GM19043 (cell line): ENCODE data around the gene NPY5R.
A peak's percentile ranks its signal among the peaks of the same experiment; 100 is the strongest.

Experiments
- ATAC-seq: cut with Tn5 transposase; IDR thresholded peaks from one replicate; pipeline ENCODE4 v1.9.1; 2021; ENCODE audit warnings: low read depth; ENCODE audit not compliant: unreplicated experiment

NPY5R gene

DNA sequence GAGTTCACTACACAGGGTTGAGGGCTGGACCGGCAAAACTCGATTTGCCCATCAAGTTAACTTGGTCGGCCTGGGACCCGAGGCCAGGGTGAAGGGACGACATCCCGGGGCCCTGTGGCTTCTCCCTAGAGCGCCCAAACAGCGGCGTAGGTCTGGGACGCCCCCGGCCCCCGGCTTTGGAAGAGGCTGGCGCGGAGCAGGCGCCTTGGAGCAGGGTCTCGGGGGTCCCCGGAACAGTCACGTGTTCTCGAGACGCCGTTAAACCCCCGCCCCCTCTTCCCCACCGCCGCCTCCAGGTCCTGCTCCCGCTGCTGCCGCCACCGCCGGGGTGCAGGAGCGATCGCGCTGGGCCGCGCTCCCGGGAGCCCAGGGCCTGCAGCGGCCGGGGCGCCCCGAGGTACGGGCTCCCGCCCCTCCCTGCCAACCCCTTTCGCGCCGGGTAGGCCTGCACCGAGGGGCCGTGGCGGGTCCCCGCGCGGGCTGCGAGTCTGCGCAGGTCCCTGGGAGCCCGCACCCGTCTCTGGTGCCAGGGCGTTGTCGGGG is at the start of gene NPY5R:
Gene NPY5R (plus strand): TSS at position 289 of the 543 bp plus-strand sequence. CDS start 6,382 bp downstream, outside the sequence.
- no peak for ATAC-seq

DNA sequence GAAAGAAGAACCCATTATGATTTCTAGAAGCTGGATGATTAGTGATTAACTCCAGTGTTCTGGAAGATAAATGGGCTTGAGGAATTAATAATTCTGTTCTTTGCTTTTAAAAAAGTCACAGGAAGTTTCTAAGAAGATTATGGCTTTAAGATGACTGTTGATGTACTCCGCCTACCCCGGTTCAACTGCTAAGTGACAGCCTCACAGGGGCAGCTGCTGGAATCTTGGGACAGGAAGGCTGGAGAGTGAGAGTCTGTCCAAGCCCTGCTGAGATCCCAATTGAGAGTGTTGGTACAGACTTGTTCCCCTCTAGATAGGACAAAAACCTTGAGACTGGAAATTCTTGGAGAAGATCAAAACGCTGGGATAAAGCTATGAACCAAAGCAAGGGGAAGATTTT is 48.6 kb upstream of the NPY5R start:
- no peak for ATAC-seq

DNA sequence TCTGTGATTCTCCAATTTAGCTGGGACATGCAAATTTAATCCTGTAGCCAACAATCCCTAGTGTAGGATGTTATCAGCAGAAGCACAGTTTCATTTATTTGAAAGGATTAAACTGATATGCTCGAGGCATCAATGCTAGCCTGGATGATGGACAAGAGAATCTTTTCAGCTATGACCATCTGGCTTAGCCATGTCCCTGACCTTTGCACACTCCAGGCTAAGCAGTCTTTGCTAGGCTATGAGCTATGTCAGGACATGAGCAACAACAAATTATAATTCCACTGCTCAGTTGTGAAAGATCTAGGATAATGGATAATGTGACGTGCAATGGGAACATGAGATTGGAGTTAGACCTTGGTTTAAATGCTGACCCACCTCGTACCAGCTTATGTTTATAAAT is 43.2 kb upstream of the NPY5R start:
- ATAC-seq, result no peak

DNA sequence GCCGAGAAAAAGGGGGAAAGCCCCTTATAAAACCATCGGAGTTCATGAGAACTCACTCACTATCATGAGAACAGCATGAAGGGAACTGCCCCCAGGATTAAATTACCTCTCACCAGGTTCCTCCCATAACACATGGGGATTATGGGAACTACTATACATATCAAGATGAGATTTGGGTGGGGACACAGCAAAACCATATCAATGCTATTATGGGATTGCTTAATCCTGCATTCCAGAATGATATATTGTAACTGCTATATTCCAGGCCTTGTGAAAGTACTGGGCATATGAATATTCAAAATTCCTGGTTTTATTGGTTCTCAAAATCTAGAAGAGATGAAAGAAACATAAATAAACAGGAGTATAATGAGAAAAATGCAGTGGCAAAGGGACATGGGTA is 40.6 kb upstream of the NPY5R start:
- no peak for ATAC-seq

DNA sequence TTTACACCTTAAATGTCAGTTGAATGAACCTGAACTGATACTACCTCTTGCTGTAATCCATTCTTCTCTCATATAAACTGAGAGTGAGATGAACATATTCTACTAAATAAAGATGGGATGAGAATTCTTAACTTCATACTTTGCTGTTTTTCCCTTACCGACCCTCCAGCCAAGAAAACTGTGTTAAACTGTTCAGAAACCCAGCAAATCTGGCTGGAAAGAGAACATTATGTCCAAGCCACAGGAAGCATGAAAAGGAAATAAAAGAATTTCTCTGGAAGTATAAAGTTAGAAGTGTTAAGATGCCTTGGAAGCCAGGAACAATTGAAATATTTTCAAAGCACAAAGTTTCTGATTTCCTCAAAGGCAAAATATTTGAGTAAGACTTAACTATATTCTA is 34.2 kb upstream of the NPY5R start:
- no peak for ATAC-seq

DNA sequence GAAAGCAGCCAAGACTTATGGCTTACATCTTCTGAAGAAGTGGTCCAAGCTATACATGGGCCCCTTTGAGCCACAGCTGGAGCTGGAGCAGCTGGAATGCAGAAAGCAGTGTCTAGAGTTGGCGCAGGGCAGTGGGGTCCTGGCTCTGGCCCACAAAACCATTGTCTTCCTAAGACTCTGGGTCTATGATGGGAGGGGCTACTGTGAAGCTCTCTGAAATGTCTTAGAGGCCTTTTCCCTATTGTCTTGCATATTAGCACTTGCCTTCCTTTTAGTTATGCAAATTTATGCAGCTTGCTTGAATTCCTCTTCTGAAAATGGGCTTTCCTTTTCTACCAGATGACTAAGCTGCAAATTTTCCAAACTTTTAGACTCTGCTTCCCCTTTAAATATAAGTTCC is 26.6 kb upstream of the NPY5R start:
- no peak for ATAC-seq

- no peak for ATAC-seq
Measured at GRCh38 chr4:163330916-163331628, 12.6 kb upstream of the NPY5R start.

DNA sequence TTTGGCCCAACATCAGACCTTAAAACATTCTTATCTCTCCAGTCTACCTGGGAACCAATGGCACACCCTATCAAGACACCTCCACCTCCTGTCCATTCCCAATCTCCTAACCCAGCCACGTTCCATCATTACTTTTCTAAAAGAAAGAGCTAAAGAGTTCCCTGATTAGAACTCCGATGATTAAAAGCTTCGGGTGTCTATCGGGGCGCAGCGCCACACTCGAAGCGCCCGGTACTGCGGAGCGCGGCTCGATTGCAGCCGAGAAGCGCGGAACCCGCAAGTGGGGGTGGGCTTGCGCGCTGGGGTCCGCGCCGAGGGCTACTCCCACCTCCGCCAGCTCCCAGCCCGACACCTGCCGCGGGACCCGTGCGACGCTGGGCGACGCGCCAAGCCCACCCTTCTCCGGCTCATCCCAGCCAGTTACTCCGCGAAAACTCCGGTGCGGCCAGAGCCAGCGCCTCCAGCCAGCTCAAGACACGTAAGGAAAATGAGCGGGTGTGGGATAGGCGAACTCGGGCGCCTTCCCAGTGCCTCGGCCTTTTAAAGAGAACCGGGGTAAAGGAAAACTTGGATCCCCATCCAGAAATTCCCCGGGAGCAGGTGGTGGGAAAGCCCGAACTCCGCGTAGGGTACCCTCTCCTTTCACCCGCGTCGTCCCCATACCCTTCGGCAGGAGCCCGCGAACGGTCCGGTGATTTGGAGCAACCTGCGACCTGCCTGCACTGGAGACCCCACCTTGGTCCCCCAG is 11.9 kb upstream of the NPY5R start:
- peak; percentile 25 for ATAC-seq

GRCh38 chr4:163332526-163333406 is 10.9 kb upstream of the NPY5R start, which contains the start of gene NPY1R:
Gene NPY1R (minus strand): TSS chr4:163332596. CDS start chr4:163326554, 6,042 bp downstream.
- peak; percentile 61 for ATAC-seq

- no peak for ATAC-seq
Measured at GRCh38 chr4:163335384-163335783, 8.3 kb upstream of the NPY5R start.

- no peak for ATAC-seq
Measured at GRCh38 chr4:163344147-163345125, 744 bp downstream of the NPY5R start.

GRCh38 chr4:163350672-163351071 is 7.0 kb downstream of the NPY5R start:
- no peak for ATAC-seq

DNA sequence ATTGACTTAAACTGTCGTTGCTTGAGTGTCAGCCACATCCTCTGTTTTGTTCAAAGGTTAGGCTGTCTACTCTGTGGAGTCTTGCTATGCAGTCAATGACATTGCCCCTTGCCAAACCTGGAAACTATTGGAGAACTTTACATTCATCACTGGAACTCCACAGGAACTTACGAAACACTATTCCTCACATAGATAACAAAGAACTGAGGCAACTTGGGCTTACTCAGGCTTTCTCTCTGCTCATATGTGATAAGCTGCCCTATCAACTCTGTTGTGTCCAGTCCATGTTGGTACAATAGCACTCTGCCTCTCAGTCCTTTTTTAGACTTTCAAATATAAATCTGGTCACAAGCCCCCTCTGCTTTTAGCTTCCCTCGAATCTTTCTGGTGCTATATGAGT is 9.4 kb downstream of the NPY5R start:
- ATAC-seq, result no peak

GRCh38 chr4:163356104-163356503 is 12.4 kb downstream of the NPY5R start:
- ATAC-seq, result no peak

DNA sequence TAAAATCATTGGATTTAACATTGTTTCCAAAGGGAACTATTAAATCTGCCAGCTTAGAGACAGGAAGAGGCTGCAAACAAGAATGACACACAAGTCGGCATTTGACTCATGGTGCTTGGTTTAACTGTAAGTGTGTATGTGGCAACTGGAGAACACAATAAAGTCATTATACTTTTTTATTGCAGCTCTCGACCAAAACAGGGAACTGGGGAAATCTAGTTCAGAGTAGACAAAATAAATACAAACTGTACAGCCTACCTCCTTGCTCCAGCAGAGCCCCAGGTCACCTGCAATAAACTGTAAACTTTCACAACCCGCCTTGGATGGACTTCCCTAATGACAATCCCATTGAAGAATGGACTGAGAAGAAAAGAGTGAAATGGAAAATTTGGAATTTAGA is 24.0 kb downstream of the NPY5R start:
- no peak for ATAC-seq

GRCh38 chr4:163372029-163372428 is 28.3 kb downstream of the NPY5R start:
- ATAC-seq, result no peak

DNA sequence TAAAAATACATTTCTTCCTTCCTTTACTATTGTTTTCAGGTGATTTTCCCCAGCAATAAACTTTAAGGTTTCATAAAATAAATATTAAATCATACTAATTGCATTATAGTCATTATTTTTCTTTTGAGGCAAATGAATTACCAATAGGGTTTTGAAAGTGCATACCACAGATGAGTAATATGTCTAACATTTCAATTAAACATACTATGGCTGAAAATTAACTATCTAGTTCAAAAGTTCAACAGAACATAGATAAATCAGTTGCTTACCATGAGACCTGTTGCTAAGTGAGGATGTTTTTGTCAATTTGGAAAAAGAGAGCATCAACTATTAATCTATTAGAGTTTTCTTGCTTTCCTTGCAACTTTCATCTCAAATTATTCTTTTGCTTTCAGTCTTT is 35.0 kb downstream of the NPY5R start:
- ATAC-seq, result no peak

- no peak for ATAC-seq
Measured at GRCh38 chr4:163380703-163381102, 37.0 kb downstream of the NPY5R start.

DNA sequence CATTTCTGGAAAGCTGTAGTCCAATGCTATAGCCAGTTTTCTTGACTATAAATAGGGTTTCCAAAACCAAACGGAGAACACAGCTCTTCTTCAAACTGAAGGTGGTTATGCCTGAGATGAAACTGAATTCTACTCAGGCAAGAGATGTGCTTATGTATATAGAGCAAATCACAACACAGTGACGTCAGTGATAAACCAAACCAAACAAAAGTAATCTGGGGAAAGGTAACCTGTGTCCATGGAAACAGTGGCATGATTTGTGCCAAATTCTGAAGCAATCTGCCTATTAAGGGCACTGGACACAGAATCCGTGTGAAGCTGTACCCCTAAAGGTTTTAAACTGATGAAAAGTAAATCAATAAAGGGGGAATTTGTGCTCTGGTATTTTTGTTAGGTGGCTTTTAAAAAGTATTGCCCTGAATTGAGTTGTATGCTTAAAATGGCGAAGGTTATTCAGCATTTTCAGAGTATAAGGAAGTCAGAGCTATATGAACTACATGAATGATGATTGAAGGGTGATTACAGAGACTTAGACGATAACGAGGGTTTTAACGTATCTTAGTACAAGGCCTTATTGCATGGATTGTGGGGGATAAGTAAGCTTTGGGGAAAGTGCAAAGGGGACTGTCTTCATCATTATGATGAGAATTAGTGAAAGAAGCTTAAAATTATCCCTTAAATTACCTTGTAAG is 38.6 kb downstream of the NPY5R start:
- ATAC-seq, result no peak
